CD4-positive, alpha-beta T cell treated with Interleukin-6 at 100 ng/mL for 8 hours (primary cell): Measurements from ENCODE around the gene HYDIN.
"Not testable (repeated sequence)": the region's sequence is repeated elsewhere in the genome, so short reads cannot be mapped to it uniquely, and the experiment has no call there.

Experiments
- DNase-seq: peaks from one replicate; pipeline ENCODE4 v3.0.0-alpha.2; 2020; ENCODE audit warnings: mixed read lengths, low spot score

HYDIN gene

GRCh38 chr16:70995799-70996198 lies 234.7 kb downstream of the HYDIN start:
- not testable (repeated sequence) for DNase-seq

GRCh38 chr16:70992511-70992910 lies 238.0 kb downstream of the HYDIN start:
- DNase-seq = not testable (repeated sequence)

GRCh38 chr16:70987019-70987715 lies 243.4 kb downstream of the HYDIN start:
- not testable (repeated sequence) for DNase-seq

- DNase-seq = not testable (repeated sequence)
Measured at GRCh38 chr16:70984675-70985074, 245.8 kb downstream of the HYDIN start.

- DNase-seq = not testable (repeated sequence)
Measured at GRCh38 chr16:70968332-70968731, 262.2 kb downstream of the HYDIN start.

GRCh38 chr16:70960169-70960568 lies 270.4 kb downstream of the HYDIN start:
- not testable (repeated sequence) for DNase-seq

- DNase-seq = not testable (repeated sequence)
Measured at GRCh38 chr16:70954922-70955321, 275.6 kb downstream of the HYDIN start.

GRCh38 chr16:70953824-70954223 lies 276.7 kb downstream of the HYDIN start:
- DNase-seq = not testable (repeated sequence)

- not testable (repeated sequence) for DNase-seq
Measured at GRCh38 chr16:70943551-70943950, 287.0 kb downstream of the HYDIN start.

GRCh38 chr16:70939690-70940359 lies 290.7 kb downstream of the HYDIN start:
- DNase-seq = not testable (repeated sequence)

GRCh38 chr16:70936781-70937525 lies 293.6 kb downstream of the HYDIN start:
- DNase-seq = not testable (repeated sequence)

GRCh38 chr16:70935325-70935724 lies 295.2 kb downstream of the HYDIN start:
- DNase-seq = not testable (repeated sequence)

- DNase-seq = not testable (repeated sequence)
Measured at GRCh38 chr16:70933746-70934145, 296.8 kb downstream of the HYDIN start.

- not testable (repeated sequence) for DNase-seq
Measured at GRCh38 chr16:70930757-70931156, 299.8 kb downstream of the HYDIN start.

- DNase-seq = not testable (repeated sequence)
Measured at GRCh38 chr16:70922164-70922563, 308.4 kb downstream of the HYDIN start.

GRCh38 chr16:70920661-70921060 lies 309.9 kb downstream of the HYDIN start:
- DNase-seq = not testable (repeated sequence)

- not testable (repeated sequence) for DNase-seq
Measured at GRCh38 chr16:70888208-70888607, 342.3 kb downstream of the HYDIN start.

GRCh38 chr16:70884652-70885051 lies 345.9 kb downstream of the HYDIN start:
- not testable (repeated sequence) for DNase-seq

- DNase-seq = not testable (repeated sequence)
Measured at GRCh38 chr16:70882311-70882710, 348.2 kb downstream of the HYDIN start.

GRCh38 chr16:70877895-70878294 lies 352.6 kb downstream of the HYDIN start:
- not testable (repeated sequence) for DNase-seq

- not testable (repeated sequence) for DNase-seq
Measured at GRCh38 chr16:70876442-70876841, 354.1 kb downstream of the HYDIN start.

GRCh38 chr16:70864698-70865097 lies 365.8 kb downstream of the HYDIN start:
- not testable (repeated sequence) for DNase-seq
